HG02588 (cell line): Measurements from ENCODE around the gene SSBP1.
"Not testable (repeated sequence)": the region's sequence is repeated elsewhere in the genome, so short reads cannot be mapped to it uniquely, and the experiment has no call there.

Experiments used
- ATAC-seq: cut with Tn5 transposase; IDR thresholded peaks from one replicate; pipeline ENCODE4 v1.9.1; 2021; ENCODE audit warnings: mild to moderate bottlenecking, moderate library complexity; ENCODE audit not compliant: unreplicated experiment

SSBP1 gene, protein sequence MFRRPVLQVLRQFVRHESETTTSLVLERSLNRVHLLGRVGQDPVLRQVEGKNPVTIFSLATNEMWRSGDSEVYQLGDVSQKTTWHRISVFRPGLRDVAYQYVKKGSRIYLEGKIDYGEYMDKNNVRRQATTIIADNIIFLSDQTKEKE

DNA sequence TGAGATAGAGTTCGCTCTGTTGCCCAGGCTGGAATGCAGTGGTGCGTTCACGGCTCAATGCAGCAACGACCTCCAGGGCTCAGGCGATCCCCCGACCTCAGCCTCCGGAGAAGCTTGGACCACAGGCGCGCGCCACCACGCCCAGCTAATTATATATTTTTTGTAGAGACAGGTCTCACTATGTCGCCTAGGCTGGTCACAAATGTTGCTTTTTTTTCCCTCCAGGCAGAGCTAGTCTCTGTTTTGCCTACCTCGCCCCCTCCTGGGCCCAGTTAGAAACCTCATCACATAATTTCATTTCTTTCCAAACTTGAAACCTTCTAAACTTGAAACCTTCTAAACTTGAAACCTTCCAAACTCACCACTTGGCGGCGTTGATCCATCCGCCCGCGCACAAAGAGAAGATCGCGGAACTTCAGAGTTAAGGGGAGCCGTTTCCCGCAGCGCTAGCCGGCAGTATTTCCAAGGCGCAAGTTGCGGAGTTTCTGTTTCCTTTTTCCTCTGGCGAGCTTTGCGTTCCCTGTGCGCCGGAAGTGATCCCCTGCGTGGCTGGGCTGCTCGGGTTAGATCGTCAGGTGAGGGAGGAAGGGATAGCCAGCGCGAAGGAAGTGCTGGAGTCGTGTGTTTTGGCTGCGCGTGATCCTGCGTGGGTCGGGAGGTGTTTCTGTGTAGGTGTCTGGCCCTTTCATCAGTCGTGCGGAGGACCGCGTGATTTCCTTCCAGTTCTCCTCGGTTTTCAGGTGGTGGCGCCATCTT is at the start of gene SSBP1:
Gene SSBP1 (plus strand): TSS at position 523 of the 756 bp plus-strand sequence. CDS start 809 bp downstream, outside the sequence.
- peak; percentile 92 for ATAC-seq

DNA sequence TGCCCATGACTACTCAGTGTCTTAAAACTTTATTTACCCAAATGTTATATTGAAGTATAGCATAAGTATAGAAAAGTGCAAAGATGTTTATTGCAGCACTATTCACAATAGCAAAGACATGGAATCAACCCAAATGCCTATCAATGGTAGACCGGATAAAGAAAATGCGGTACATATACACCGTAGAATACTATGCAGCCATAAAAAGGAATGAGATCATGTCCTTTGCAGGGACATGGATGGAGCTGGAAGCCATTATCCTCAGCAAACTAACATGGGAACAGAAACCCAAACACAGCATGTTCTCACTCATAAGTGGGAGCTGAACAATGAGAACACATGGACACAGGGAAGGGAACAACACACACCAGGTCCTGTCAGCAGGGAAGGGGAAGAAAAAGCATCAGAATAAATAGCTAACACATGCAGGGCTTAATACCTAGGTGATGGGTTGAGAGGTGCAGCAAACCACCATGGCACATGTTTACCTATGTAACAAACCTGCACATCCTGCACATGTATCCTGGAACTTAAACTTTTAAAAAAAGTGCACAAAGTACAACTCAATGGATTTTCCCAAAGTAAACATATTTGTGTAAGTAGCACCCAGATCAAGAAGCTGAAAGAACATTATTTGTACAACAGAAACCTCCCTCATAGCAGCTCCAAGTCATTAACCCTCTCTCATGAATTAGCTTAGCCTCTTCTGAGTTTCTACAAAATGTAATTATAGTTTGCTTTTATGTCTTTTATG is 48.9 kb upstream of the SSBP1 start:
- ATAC-seq, result not testable (repeated sequence)

DNA sequence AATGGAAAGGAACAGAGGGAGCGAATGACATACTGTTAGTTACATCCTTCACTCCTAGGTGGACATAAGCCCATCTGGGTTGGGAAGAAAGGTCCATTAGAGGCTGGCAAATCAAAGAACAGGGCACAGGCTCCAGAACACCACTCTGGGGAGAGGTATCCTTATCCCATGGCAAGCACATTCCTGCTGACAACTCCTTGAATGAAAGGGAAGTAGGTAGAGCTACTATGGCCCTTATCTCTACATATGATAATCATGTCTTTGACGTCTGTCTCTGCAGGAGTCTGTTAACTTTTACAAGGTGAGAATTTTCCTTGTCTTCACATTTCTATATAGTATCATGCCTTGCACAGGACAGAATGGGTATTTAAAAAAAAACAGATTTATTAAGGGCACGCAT is 46.6 kb upstream of the SSBP1 start:
- no peak for ATAC-seq

DNA sequence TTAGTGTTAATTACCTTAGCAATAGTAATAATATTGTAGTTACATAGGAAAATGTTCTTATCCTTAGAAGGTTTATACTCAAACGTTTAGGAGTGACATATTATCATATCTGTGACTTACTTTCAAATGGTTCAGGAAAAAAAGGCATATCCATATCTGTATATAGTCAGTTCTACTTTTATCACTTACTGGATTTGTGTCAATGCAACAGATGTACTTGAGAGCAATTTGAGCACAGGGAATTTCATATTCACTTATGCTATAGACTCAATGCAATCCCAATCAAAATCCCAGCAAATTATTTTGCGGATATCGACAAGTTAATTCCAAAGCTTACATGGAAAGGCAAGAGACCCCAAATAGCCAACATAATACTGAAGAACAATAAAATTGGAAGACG is 46.2 kb upstream of the SSBP1 start:
- ATAC-seq, result no peak

DNA sequence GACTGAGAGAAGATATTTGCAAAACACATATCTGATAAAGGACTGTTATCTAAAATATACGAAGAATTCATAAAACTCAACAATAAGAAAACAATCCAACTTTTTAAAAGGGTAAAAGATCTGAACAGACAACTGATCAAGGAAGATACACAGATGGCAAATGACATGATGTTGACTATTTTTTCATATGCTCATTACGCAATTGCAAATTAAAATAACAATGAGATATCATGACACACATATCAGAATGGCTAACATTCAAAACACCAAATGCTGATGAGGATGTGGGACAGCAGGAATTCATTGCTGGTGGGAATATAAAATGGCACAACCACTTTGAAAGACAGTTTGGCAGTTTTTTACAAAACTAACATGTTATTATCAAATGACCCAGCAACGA is 45.1 kb upstream of the SSBP1 start:
- ATAC-seq, result no peak

DNA sequence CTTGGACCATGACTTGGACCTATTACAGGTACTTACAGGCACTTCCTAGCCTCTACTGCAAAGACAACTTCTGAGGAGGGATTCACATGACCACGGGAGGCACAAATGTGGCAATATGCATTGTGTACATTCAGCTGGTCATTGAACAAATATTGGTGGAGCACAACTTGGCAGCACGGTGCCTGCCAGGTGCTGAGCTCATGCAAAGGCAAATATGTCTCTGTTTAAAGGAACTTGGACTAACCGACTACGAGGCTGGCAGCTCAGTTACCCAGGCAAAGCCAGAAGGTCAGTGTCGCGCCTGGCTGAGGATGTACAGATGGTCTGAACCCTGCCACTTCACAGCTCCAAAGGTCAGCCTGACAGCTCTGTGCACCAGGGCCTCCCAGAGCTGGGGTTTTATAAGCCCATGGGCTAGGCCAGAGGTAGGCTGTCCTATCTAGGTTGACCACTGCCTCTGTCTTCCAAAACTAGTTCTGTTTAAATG is 42.3 kb upstream of the SSBP1 start:
- no peak for ATAC-seq

DNA sequence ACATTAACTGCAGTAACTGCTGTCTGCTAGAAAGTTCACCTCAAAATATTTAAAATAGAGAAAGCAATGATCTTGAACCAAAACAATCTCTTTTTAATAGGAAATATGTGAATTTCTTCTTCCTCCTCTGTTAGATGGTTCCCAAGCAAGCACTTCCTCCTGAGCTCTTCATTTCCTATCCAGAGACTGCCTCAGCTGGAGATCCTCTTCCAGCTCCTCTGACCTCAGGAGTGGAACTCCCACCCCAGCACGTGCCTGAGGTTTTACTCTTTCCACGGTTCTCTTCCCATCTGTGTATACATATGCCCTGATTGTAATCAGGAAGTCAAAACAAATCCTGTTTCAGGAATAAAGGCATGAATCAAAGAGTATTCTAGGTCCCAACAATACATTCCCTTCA is 41.8 kb upstream of the SSBP1 start:
- ATAC-seq, result no peak

DNA sequence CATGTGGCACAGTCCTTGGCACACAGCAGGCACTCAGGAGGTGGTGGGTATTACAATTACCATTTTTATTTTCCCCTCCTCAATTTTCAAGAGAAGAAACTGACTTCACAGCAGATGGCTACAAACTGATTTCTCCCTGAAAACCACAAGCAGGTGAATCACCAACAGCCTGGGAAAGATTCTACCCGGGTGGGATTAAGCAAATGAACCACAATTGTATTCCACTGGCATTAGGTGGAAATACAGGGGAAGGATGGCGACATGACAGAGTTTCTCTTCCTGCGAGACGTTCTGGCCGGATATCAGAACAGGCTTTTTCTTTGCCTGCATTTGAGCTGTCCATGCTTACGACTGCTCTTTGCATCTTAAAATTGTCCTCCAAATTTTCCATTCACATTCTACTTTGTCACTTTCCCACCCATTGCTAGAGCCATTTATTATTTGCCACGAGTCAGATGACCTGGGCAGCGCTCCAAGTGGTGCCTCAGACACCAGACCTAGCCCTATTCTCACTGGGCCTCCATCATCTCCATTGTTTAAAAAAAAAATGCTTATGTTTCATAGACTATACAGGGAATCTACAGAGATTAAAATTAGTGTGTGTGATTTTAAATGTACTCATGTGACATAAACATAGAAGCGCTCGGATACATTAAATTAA is 40.8 kb upstream of the SSBP1 start:
- no peak for ATAC-seq

DNA sequence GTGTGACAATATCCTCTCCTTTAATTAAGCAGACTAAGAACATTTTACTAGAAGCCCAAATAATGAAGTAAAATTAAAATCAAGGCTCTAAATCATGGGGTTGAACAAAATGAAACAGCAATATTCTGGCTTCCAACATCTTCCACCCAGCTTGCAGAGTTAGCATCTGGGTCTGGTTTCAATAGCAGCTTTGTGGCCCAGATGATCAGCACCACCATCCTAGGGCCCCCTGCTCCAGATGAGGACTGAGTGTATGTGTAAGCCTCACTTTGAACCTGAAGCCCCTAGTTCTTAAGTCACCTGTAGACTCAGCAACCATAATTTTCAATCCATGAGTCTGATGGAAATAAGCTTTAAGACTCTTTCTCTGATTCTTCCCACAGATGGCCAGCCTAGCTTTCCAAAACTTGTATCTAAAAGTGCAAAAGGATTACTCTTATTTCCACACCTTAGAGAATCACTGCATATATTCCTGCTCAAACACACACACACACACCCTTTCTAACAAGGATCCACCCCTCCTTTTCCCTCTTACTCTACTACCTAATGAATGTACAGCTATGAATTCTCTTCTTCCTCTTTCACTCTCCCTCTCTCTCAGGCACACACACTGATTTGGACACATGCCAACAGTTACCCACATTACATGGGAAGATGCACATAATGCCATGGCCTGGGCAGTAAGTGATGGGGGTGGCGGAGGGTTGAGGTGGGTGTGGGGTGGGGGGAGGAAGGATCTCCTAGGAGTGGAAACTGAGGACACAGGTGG is 39.7 kb upstream of the SSBP1 start:
- ATAC-seq, result no peak

DNA sequence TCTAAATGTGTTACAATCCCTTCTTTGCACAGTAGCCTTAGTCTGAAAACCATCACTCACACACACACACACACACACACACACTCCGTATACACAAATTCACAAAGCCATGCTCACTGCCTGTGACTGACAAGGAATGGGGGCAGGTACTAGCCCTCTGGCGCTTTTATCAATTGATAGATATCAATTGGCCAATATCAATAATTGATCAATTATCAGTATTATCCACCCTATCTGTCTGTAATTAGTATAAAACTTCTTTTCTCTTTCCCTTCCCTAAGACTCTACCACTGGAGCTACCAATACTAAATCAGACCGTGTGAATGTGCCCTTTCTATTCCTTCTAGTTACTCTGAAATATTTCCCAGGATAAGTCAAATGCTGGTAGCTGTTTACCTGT is 38.3 kb upstream of the SSBP1 start:
- no peak for ATAC-seq

DNA sequence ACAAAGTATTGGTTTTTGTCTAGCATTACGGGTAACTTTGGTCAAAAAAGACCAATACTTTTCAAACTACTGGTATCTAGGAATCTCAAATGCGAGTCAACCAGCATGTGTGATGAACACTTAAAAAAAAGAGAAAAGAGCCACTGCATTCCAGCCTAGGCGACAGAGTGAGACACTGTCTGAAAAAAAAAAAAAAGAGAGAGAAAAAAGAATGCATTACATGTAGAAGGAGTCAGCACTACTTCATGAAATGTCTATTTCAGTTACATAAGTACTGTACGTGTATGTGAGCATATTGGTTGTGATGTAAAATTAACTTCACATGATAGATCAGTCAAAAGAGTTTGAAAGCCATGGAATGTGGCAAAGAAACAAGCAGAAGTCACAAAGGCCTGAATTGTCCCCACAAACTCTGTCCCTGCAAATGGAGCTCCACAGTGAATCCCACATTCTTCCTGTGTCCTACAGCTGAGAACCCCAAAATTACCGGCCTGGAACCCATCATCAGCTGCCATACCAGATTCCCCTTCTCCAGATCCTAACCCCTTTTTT is 37.8 kb upstream of the SSBP1 start:
- ATAC-seq, result no peak

DNA sequence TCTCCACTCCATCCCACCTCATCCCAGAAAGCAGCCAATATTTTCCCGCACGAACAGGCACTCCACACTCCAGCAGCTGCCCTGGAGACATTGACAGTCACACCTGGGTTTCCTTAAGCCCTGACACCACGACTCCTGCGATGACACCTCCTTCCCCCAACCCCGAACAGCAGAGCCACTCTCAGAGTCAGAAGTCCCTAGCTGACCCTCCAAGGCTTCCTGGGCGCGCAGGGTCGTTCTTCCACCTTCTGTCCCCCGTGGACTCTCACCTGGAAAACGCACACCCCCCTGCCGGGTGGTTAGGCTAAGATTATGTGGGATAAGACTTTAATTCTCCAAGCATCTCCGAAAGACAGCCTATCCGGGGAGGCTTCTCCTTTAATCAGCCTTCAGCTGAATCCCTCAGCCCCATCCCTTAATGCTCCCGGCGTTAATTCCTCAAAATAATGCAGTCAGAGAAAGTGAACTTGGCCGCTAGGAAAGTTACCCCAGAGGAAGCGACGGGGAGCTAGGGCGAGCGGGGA is 37.2 kb upstream of the SSBP1 start:
- peak; percentile 1 for ATAC-seq

DNA sequence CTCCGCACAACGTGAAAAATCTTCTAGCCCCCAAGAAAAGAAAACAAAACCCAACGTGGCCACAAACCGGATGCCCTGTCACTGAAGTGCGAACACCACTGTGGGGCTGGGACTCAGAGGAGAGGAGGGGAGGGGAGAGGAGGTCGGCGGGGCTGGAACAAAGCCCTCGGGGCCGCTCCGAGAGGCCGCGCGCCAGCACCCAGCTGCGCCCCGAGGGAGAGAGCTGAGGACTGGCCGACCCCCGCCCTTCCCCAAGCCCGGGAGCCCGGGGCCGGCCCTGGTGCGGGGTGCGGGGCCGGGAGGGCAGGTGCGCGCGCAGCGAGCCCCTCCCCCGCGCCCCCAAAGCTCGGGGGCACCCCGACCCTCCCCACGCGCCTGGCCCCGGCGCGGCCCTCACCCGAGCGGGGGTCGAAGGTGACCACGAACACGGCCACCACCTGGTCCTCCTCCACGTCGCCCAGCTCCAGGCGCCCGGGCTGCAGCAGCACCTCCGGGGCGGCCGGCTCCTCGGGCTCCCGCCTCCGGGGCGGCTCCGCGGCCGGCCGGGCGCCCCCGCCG is 36.6 kb upstream of the SSBP1 start:
- ATAC-seq, result peak; percentile 78

DNA sequence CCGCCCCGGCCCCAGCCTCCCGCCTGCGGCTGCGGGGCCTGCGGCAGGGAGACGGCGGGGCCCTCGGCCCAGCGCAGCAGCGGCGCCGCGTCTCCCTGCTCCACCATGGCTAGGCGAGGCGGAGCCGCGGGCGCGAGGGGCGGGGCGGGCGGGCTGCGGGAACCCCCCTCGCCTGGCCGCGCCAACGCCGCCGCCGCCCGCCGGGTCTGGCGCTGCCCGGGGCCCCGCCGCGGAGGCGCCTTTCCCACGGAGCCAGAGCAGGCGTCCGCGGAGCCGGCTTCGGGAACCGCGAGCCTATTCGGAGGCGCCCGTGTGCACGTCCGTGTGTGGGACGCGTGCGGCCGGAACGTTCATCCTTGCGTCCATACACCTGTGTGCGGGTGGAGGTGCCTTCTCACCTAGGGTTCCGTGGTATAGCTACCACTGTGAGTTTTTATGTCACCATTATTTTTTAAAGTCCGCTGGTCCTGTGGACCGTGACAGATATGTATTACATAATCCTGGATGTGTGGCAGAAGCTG is 36.1 kb upstream of the SSBP1 start, which contains the start of gene DENND11:
Gene DENND11 (minus strand): TSS at position 120 of the 521 bp plus-strand sequence. CDS start 13 bp downstream, at position 107.
- peak; percentile 84 for ATAC-seq

DNA sequence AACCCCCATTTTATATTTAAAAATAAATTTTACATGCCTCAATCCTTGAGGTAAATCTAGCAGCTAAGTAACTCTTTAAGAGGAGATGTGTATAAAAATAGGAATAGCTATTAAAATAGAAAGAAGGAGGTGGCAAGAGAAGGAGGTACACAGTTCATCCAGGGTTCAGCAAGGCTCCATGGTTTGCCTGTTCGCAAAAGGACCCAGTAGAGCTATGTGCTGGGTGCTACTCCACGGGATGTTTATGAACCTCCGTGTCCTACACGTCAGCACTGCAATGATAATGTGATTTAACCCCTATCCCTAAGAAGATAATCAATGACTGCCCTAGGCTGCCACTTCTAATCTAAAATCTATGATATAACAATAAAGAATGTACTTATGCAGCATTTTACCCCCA is 35.3 kb upstream of the SSBP1 start:
- no peak for ATAC-seq

DNA sequence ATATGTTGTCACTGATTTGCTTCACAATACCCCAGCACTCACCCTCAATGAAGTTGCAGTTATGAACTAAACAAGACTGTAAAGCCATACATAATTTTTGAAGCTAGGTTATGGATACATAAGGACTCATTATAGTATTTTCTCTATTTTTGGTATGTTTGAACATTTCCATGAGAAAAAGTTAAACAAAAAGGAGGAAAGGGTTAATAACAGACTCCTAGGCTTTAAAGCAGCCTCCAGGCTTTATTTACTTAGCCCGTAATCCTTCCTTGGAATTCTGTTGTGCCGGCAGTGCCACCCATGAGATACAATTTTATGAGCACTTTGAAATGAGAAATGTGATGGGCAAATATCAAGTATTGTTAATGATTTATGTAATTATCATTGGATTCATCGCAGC is 34.0 kb upstream of the SSBP1 start:
- no peak for ATAC-seq

DNA sequence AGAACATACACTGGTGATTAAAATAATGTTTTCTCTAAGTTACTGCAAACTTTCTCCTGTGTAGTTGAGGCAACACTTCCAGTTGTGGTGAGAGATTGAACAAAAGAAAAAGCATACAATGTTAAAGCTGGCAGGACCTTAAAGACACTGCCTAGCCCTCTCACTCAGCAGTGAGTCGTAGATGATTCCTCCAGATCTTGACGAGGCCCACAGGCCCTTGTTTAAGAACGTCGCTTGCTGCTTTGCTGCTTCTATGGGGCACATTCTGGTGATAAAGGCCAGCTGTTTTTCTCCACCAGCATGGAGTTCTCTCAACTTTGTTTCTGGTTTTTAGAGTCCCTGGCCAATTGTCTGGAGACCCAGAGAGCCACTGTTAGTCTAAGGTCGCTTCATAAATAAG is 33.4 kb upstream of the SSBP1 start:
- ATAC-seq, result no peak

DNA sequence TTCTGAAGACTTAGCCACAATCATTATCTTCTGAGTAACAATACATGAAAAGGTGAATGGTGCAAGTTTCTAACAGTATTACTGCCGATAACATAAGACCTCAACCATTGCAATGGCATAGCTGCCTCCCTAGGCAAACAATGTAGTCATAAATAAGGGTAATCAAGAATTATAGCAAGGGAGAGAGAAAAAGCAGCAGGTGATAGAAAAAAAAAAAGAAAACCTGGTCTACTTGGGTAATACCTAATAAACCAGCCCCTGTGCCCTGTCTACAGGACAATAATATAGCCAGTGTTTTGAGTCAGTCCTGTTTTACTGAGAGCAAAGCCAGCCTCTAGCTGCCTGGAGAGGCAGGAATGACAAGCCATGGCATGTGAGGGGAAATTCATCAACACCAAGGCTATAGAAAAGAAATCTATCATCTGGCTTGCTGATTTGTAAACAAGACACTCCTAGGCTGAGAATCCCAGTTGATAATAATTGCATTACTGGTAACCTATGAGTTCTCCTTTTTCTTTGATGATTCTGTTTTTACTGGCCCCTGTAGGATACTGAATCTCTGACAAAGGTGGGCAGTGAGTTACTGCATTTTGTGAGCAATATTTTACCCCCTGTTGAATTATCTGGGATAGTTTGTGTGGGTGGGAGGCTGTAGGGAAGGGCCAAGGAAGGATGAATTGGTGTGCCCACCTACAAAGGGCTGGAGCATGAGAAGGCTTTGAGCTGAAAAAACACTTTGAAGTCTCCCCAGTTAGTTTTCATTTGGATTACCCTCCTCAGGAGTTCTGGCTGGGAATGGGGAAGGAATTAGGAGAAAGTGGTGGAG is 31.7 kb upstream of the SSBP1 start:
- ATAC-seq, result no peak

DNA sequence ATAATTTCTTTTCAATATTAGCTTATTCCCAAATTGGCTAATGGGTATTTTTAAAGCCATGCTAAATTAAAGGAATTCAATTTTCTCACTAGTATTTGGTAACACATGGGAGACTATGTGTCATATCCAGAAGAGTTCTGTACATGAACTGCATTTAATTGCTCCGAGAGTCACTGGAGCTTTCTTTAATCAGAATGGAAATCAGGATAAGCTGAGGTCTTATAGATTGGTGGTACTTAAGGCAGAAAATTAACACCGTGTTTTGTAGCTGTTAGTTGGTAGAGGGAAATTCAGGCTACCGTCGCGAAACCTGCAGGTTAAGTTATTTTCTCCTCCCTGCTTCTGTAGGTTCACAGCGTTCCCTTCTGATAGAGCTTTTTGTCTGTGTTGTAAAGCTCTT is 29.8 kb upstream of the SSBP1 start, which contains the start of gene WEE2:
Gene WEE2 (plus strand): TSS at position 3 of the 400 bp plus-strand sequence. CDS start 406 bp downstream, outside the sequence.
- ATAC-seq, result no peak
